Progenitor cell of endocrine pancreas (in vitro differentiated cells): ENCODE results near the gene DEPDC1B. TPM values are rescaled to one million over a fixed set of nuclear protein-coding genes. Genes with fewer than 3 reads are reported as not detected.
"Not testable (repeated sequence)": the region's sequence is repeated elsewhere in the genome, so short reads cannot be mapped to it uniquely, and the experiment has no call there.

Experiments used
- DNase-seq: peaks from one replicate; pipeline ENCODE4 v3.0.0; 2021; ENCODE audit warnings: low spot score; ENCODE audit not compliant: unreplicated experiment
- H3K27ac Mint-ChIP-seq: 2 replicates; pipeline ENCODE4 v1.8.0; 2021; ENCODE audit warnings: mild to moderate bottlenecking, moderate library complexity, mixed read lengths
- H3K27me3 Mint-ChIP-seq: 2 replicates; pipeline ENCODE4 v1.8.0; 2021; ENCODE audit warnings: mixed read lengths
- H3K36me3 Mint-ChIP-seq: 2 replicates; pipeline ENCODE4 v1.8.0; 2022; ENCODE audit warnings: mixed read lengths; ENCODE audit not compliant: insufficient read depth
- H3K4me1 Mint-ChIP-seq: 2 replicates; pipeline ENCODE4 v1.8.0; 2021; ENCODE audit warnings: low read depth, mixed read lengths
- H3K4me3 Mint-ChIP-seq: 2 replicates; pipeline ENCODE4 v1.8.0; 2021; ENCODE audit warnings: low read depth, mild to moderate bottlenecking, moderate library complexity, mixed read lengths
- H3K9me3 Mint-ChIP-seq: 2 replicates; pipeline ENCODE4 v1.8.0; 2021; ENCODE audit warnings: low read depth, mixed read lengths
- CTCF ChIP-seq: fragments of 200-600 bp; sonication (generic); IDR thresholded peaks from one replicate; pipeline ENCODE4 v1.5.0; 2021; ENCODE audit warnings: antibody characterized with exemption, mild to moderate bottlenecking; ENCODE audit not compliant: unreplicated experiment
- total RNA-seq: library from RNA; stranded (reverse); gene quantifications from 2 replicates; pipeline ENCODE4 v1.2.1, GENCODE V29; 2021

Gene DEPDC1B
- total RNA-seq, 1 donor from 2014 or later, result 37.0 TPM

GRCh38 chr5:60594715-60595477 lies 105.1 kb downstream of the DEPDC1B start:
- DNase-seq, result no peak
- no peak for TF ChIP-seq CTCF
- peaks cover 3% of the 10 kb centered on the region for H3K36me3 Mint-ChIP-seq
- H3K4me1 Mint-ChIP-seq, result no peaks in the 10 kb centered on the region
- peaks cover under 1% of the 10 kb centered on the region for H3K9me3 Mint-ChIP-seq
- no peak overlapping the region for H3K27ac Mint-ChIP-seq
- no peak overlapping the region for H3K4me3 Mint-ChIP-seq
- H3K27me3 Mint-ChIP-seq, result no peaks in the 10 kb centered on the region

- no peak overlapping the region for H3K27ac Mint-ChIP-seq
- peaks cover 4% of the 10 kb centered on the region for H3K9me3 Mint-ChIP-seq
- H3K36me3 Mint-ChIP-seq, result peaks cover 5% of the 10 kb centered on the region
- H3K4me3 Mint-ChIP-seq, result no peak overlapping the region
- TF ChIP-seq CTCF, result no peak
- no peaks in the 10 kb centered on the region for H3K27me3 Mint-ChIP-seq
- DNase-seq, result no peak
- peaks cover 9% of the 10 kb centered on the region for H3K4me1 Mint-ChIP-seq
Measured at GRCh38 chr5:60590172-60590571, 109.8 kb downstream of the DEPDC1B start.

GRCh38 chr5:60587312-60587711 lies 112.7 kb downstream of the DEPDC1B start:
- not testable (repeated sequence) for H3K36me3 Mint-ChIP-seq, H3K4me1 Mint-ChIP-seq, DNase-seq, H3K27ac Mint-ChIP-seq, H3K27me3 Mint-ChIP-seq, H3K9me3 Mint-ChIP-seq, H3K4me3 Mint-ChIP-seq

GRCh38 chr5:60586307-60586901 lies 113.6 kb downstream of the DEPDC1B start:
- H3K4me1 Mint-ChIP-seq, result peaks cover 9% of the 10 kb centered on the region
- H3K36me3 Mint-ChIP-seq, result peaks cover 6% of the 10 kb centered on the region
- H3K27me3 Mint-ChIP-seq, result no peaks in the 10 kb centered on the region
- no peak for DNase-seq
- H3K4me3 Mint-ChIP-seq, result no peak overlapping the region
- peaks cover 10% of the 10 kb centered on the region for H3K9me3 Mint-ChIP-seq
- H3K27ac Mint-ChIP-seq, result no peak overlapping the region
- peak; percentile 53 for TF ChIP-seq CTCF

GRCh38 chr5:60585618-60586017 lies 114.3 kb downstream of the DEPDC1B start:
- peaks cover 10% of the 10 kb centered on the region for H3K9me3 Mint-ChIP-seq
- H3K27me3 Mint-ChIP-seq, result no peaks in the 10 kb centered on the region
- H3K27ac Mint-ChIP-seq, result no peak overlapping the region
- peaks cover 9% of the 10 kb centered on the region for H3K4me1 Mint-ChIP-seq
- TF ChIP-seq CTCF, result no peak
- H3K36me3 Mint-ChIP-seq, result peaks cover 6% of the 10 kb centered on the region
- H3K4me3 Mint-ChIP-seq, result no peak overlapping the region
- no peak for DNase-seq

GRCh38 chr5:60584304-60584703 lies 115.7 kb downstream of the DEPDC1B start:
- Mint-ChIP-seq H3K9me3 (peaks cover 5% of the 10 kb centered on the region), H3K27ac (no peak overlapping the region), H3K4me1 (peaks cover 9% of the 10 kb centered on the region), H3K36me3 (peaks cover 6% of the 10 kb centered on the region), H3K27me3 (no peaks in the 10 kb centered on the region), H3K4me3 (no peak overlapping the region)
- DNase-seq, result no peak
- no peak for TF ChIP-seq CTCF
